DMS114 treated with DMSO at 0.1 percent for 48 hours (cell line): ENCODE results near the gene AFG1L.
"Not testable (repeated sequence)": the region's sequence is repeated elsewhere in the genome, so short reads cannot be mapped to it uniquely, and the experiment has no call there.

Experiments
- DNase-seq: peaks from one replicate; lab custom pipeline; 2025; ENCODE audit not compliant: unreplicated experiment; lab: John Stamatoyannopoulos, UW

The AFG1L gene

DNA sequence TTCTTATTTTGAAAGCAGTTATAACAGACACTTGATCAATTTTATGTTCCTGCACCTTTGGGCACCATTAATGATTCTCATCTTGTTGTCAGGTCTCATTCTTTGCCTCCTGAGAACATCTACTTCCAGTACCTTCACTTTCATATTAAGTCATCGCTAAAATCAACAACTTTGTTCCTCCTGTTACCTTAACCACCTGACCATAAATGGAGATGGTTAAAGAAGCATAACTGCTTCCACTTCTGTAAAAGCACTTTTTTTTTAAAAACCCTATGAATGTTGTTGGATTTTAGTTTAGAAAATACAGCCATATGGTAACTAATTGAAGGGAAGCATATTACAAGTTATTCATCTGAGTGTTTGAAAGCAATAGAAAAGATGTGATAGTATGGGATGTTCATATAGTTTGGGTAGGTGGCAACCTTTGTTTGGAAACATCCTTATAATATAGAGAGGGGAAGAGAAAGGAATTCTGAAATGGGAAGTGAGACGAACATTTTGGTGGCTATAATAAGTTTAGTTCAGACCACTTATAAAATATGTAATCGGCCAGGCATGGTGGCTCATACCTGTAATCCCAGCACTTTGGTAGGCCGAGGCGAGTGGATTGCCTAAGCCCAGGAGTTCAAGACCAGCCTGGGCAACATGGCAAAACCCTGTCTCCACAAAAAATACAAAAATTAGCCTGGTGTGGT, 53.9 kb downstream of the AFG1L start:
- DNase-seq = no peak

DNA sequence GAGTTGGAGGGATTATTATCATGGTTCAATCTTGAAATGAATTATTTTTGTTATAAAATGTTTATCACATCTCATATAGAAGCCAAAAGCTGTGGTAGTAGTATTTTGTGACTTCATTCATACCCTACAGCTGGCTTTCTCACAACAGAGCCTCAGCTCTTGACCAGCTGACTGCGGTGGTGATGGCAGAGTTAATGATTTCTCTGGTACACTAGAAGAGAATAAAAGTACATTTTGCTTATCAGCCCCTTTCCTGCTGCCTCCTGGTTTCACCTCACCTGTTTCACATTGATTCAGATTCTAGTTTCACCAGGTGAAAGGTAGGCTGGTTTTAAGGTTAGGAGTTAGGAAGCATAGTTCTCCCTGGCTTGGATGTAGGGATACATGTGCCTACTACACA, 55.7 kb downstream of the AFG1L start:
- DNase-seq = no peak

- DNase-seq = no peak
These were observed 59.0 kb downstream of the AFG1L start for GRCh38 chr6:108353853-108354252.

GRCh38 chr6:108355120-108355519, 60.3 kb downstream of the AFG1L start:
- DNase-seq = no peak

DNA sequence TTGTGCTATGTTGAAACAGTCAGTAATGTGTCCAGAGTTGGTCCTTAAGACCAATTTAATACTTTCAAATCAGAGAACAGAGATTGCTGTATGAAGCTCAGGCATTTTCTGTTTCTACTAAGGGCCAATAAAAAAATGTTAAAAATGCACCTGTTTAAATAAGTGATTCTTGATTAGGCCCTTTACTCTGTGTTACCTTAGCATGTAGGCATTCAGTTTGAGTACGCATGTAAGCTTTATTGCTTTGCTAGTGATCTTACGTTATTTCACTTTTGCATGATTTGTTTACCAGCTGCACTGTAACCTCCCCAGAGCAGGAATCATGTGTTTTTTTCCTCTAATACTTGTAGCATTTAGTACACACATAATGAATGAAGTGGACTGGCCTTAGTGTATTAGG, 61.0 kb downstream of the AFG1L start:
- DNase-seq = no peak

- DNase-seq = no peak
These were observed 65.3 kb downstream of the AFG1L start for GRCh38 chr6:108359901-108360882.

- no peak for DNase-seq
These were observed 66.1 kb downstream of the AFG1L start for GRCh38 chr6:108360919-108361311.

- DNase-seq = no peak
These were observed 66.6 kb downstream of the AFG1L start for GRCh38 chr6:108361312-108361932.

GRCh38 chr6:108362455-108362854, 67.6 kb downstream of the AFG1L start:
- DNase-seq = no peak

DNA sequence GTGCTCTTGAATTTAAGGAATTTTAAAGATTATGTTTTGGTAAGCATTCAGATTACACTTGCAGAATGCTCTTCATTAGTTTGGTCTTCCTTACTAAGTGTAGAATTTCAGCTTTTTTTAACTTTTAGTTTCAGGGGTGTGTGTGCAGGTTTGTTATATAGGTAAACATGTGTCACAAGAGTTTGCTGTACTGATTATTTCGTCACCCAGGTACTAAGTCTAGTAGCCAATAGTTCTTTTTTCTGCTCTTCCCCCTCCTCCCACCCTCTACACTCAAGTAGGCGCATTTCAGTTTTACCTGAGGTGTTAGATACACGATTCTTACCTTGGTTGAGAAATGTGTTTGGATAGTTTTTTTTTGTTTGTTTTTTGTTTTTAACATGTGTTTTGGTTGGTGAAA, 68.3 kb downstream of the AFG1L start:
- DNase-seq = no peak

GRCh38 chr6:108363889-108364313, 69.0 kb downstream of the AFG1L start:
- no peak for DNase-seq

DNA sequence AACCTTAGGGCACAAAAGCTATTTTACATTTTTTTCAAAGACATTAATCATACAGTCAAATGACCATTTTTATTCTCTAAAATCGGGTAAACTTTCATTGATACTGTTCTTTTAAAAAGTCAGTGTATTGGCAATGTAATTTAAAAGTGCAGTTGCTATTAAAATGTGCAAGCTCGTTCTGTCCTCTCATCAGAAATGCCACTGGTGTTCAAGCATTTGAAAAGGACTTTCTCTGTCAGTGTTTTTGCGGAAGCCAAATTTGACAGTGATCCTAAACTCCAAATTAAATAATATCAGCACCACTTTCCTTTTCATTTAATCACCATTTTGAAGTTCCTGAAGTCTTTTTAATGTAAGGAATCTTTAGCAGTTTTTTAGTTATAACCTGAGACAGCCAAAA, 69.6 kb downstream of the AFG1L start:
- no peak for DNase-seq

DNA sequence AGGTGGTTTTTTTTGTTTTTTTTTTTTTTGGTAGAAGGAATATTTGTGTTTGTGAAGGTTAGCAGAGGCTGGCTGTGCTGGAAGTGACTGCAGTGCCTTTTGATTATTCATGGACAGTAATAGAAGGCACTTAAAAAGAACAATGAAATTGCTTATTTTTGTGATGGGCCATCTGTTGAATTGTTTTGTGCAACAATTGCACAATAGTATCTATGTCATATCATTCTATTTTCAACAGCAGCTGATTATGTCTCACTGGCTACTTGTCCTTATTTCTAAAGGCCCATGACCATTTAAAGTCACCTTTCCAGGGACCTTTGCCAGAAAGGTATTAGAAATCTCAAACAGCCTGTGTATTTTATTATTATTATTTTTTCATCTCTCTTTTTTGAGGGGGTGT, 70.6 kb downstream of the AFG1L start:
- DNase-seq = no peak

- DNase-seq = no peak
These were observed 71.4 kb downstream of the AFG1L start for GRCh38 chr6:108366236-108366635.

DNA sequence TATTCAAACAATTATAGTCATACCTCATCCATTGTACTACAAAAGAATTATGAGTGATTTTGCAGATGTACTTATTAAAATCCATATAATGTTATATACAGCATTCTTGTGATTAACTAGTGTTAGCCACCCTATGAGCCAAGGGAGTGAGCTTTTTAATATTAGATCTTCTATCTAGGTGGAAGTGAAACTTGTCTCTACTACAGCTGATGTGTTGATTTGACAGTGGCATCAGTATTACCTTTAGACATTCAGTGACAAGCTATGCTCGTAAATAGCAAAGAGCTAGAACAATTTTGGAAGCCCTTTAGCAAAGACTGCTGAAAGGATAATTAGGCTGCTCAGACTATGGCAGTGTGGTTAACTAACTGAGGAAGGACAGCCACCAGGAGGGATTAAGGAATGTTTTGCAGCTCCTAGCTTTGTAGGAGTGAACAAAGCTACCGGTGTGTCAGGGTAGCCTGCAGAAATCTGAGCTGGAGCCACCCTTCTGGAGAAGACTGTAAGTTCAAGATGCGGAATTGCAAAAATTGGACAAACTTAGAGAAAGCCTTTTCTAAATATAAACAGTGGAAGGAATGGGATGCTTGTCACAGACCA, 73.7 kb downstream of the AFG1L start:
- no peak for DNase-seq

DNA sequence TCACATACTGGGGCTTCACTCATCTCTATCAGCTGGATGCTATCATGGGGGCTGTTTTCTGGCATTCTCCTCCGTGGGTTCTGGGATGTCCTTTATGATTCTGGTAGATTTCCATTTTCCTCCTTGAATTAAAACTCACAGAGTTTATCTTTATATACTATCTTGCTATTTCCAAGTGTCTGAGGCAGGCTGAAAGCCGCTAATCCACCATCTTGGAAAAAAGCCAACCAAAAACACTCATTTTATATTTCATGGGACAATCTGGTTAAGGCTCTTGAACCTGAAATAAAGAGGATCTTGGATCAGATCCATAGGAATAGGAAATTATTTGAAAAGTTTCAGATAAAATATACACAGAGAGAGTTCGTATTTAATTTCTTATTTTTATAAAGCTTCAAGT, 86.0 kb downstream of the AFG1L start:
- no peak for DNase-seq

DNA sequence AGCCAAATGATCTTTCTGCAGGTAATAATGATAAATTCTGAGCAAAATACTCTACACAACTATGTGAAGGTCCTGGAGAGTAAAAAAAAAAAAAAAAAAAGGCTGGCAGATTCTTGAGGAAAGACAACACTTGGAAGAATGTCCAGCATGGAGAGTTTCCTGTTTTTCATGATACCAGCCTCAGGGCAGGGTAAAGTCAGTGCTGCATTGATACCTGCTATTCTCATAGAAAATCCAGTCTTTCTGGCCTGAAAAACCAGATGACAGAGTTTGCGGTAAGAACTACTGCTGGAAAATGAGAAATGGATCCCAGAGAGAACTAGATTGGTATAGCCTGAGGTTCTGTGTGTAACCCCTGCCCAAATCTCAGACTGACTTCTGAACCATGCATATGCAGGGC, 89.1 kb downstream of the AFG1L start:
- no peak for DNase-seq

DNA sequence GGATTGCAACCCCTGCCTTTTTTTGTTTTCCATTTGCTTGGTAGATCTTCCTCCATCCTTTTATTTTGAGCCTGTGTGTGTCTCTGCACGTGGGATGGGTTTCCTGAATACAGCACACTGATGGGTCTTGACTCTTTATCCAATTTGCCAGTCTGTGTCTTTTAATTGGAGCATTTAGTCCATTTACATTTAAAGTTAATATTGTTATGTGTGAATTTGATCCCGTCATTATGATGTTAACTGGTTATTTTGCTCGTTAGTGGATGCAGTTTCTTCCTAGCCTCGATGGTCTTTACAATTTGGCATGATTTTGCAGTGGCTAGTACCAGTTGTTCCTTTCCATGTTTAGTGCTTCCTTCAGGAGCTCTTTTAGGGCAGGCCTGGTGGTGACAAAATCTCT, 94.3 kb downstream of the AFG1L start:
- DNase-seq = not testable (repeated sequence)

- no peak for DNase-seq
These were observed 100.4 kb downstream of the AFG1L start for GRCh38 chr6:108395297-108395696.

GRCh38 chr6:108403236-108403635, 108.4 kb downstream of the AFG1L start:
- no peak for DNase-seq

GRCh38 chr6:108406943-108407342, 112.1 kb downstream of the AFG1L start:
- no peak for DNase-seq
